DOHH2 (cell line): Measurements from ENCODE around the gene FABP1.

Source experiments
- EZH2phosphoT487 ChIP-seq: fragments of 200-600 bp; sonication (generic); IDR thresholded peaks from 2 replicates; pipeline ENCODE4 v1.6.1; 2017; ENCODE audit warnings: borderline replicate concordance, mild to moderate bottlenecking, antibody characterized with exemption, low read length, moderate library complexity, mixed read lengths
- TF ChIP-seq, protein P1 (sequence below): fragments of 200-600 bp; sonication (generic); IDR thresholded peaks from one replicate; pipeline ENCODE4 v1.5.1; 2014; ENCODE audit warnings: antibody characterized with exemption, mild to moderate bottlenecking, low read depth, low read length; ENCODE audit not compliant: poor library complexity, severe bottlenecking

DNA sequence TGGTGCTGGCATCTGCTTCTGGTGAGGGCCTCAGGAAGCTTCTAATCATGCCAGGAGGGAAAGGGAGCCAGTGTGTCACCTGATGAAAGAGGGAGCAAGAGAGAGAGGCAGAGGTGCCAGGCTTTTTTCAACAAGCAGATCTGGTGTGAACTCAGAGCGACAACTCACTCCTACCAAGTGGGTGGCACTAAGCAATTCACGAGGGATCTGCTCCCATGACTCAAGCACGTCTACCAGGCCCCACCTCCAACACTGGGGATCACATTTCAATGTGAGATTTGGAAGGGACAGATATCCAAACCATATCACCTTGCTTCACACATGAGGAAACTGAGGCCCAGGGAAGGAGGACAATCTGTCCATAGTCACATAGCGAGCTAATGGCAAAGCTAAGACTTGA is 19.1 kb downstream of the FABP1 start:
- TF ChIP-seq, protein P1, sequence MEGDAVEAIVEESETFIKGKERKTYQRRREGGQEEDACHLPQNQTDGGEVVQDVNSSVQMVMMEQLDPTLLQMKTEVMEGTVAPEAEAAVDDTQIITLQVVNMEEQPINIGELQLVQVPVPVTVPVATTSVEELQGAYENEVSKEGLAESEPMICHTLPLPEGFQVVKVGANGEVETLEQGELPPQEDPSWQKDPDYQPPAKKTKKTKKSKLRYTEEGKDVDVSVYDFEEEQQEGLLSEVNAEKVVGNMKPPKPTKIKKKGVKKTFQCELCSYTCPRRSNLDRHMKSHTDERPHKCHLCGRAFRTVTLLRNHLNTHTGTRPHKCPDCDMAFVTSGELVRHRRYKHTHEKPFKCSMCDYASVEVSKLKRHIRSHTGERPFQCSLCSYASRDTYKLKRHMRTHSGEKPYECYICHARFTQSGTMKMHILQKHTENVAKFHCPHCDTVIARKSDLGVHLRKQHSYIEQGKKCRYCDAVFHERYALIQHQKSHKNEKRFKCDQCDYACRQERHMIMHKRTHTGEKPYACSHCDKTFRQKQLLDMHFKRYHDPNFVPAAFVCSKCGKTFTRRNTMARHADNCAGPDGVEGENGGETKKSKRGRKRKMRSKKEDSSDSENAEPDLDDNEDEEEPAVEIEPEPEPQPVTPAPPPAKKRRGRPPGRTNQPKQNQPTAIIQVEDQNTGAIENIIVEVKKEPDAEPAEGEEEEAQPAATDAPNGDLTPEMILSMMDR = no peak
- TF ChIP-seq EZH2phosphoT487 = no peak
